ENCODE results near the gene SELENOV.

- no peak for TF ChIP-seq TAF1 (IDR thresholded peaks at IDR 0.05; ENCODE audit: borderline replicate concordance, low read depth, low read length)
- TF ChIP-seq POLR2A (IDR thresholded peaks at IDR 0.05; ENCODE audit: low read depth, low read length), result no peak
- no peak for TF ChIP-seq POLR2AphosphoS5 (IDR thresholded peaks at IDR 0.05; ENCODE audit: low read depth, low read length)
These were observed 15.0 kb upstream of the SELENOV start for GRCh38 chr19:39499932-39500331.

All from GM12892 (cell line).